MCF 10A (cell line): ENCODE results near the gene CCL8. TPM values are rescaled to one million over a fixed set of nuclear protein-coding genes. Genes with fewer than 3 reads are reported as not detected.
A peak's percentile ranks its signal among the peaks of the same experiment; 100 is the strongest.

Source experiments
- BruUV-seq: library from RNA; stranded (reverse); fragments of 400-500 nt; replicated peaks from 2 replicates; lab custom pipeline; 2021; lab: Mats Ljungman, UMichigan
- CTCF ChIA-PET: fragments of 300-600 bp; sonication (Branson Sonifier 250); formaldehyde crosslinking; extraction: SDS; loops from one replicate; lab custom pipeline; 2021; ENCODE audit warnings: antibody characterized with exemption, inconsistent platforms; lab: Yijun Ruan, JAX
- POLR2A ChIA-PET: fragments of 300-600, 350-650 bp; sonication (Branson Sonifier 250); formaldehyde crosslinking; extraction: SDS; loops from one replicate; lab custom pipeline; 2020; ENCODE audit warnings: antibody characterized with exemption, inconsistent platforms; lab: Yijun Ruan, JAX
- DNase-seq: peaks from one replicate; pipeline ENCODE4 v3.0.0-alpha.2; 2018; ENCODE audit not compliant: unreplicated experiment
- H3K27ac Mint-ChIP-seq: one replicate; pipeline ENCODE4 v1.8.0; 2022; ENCODE audit warnings: mild to moderate bottlenecking, low read depth, mixed read lengths; ENCODE audit not compliant: unreplicated experiment
- H3K27me3 Mint-ChIP-seq: one replicate; pipeline ENCODE4 v1.8.0; 2022; ENCODE audit warnings: mixed read lengths; ENCODE audit not compliant: insufficient read depth, unreplicated experiment
- H3K36me3 Mint-ChIP-seq: one replicate; pipeline ENCODE4 v1.8.0; 2022; ENCODE audit warnings: mild to moderate bottlenecking, moderate library complexity, mixed read lengths; ENCODE audit not compliant: insufficient read depth, unreplicated experiment
- H3K4me1 Mint-ChIP-seq: one replicate; pipeline ENCODE4 v1.8.0; 2022; ENCODE audit warnings: mixed read lengths; ENCODE audit not compliant: insufficient read depth, unreplicated experiment
- H3K4me3 Mint-ChIP-seq: one replicate; pipeline ENCODE4 v1.8.0; 2022; ENCODE audit warnings: mild to moderate bottlenecking, moderate library complexity, mixed read lengths; ENCODE audit not compliant: unreplicated experiment
- H3K9me3 Mint-ChIP-seq: one replicate; pipeline ENCODE4 v1.8.0; 2022; ENCODE audit warnings: mixed read lengths; ENCODE audit not compliant: unreplicated experiment
- intact Hi-C: fragments of 100-400 bp; cut with micrococcal nuclease; formaldehyde crosslinking; loops from 2 replicates; pipeline ENCODE4 v1.14.1; 2022
- total RNA-seq: library from RNA; stranded (reverse); gene quantifications from 2 replicates; pipeline ENCODE4 v1.2.3, GENCODE V29; 2022
- TF ChIP-seq, protein P1 (sequence below): fragments of 200-600 bp; IDR thresholded peaks from one replicate; pipeline ENCODE4 v1.8.0; 2022; ENCODE audit warnings: antibody characterized with exemption, mild to moderate bottlenecking; ENCODE audit not compliant: unreplicated experiment

CCL8 gene
- total RNA-seq, 1 experiment from 2014 or later = not detected

DNA sequence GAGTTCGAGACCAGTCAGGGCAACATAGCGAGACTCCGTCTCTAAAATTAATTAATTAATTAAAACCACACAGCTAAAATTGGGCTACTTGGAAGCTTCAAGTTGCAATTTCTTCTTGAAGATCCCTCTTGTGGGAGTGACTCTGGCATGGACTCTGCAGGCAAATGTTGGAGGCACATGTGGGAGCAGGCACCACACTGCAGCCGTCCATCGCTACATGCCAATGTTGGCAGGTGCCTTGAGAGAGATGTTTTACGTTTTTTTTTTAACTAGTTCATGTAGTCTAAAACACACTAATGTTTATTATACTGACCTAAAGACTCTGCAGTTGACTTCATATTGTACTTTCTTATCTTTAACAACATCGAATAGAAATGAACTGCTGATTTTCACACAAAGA lies 7.9 kb upstream of the CCL8 start:
- ChIA-PET CTCF (interaction anchor here (0.5 kb wide), 1 partner anchor 1402 kb away, joined by 4 read pairs; no protein-coding TSS in a partner anchor), POLR2A (no interaction called here)
- DNase-seq = no peak
- TF ChIP-seq, protein P1, sequence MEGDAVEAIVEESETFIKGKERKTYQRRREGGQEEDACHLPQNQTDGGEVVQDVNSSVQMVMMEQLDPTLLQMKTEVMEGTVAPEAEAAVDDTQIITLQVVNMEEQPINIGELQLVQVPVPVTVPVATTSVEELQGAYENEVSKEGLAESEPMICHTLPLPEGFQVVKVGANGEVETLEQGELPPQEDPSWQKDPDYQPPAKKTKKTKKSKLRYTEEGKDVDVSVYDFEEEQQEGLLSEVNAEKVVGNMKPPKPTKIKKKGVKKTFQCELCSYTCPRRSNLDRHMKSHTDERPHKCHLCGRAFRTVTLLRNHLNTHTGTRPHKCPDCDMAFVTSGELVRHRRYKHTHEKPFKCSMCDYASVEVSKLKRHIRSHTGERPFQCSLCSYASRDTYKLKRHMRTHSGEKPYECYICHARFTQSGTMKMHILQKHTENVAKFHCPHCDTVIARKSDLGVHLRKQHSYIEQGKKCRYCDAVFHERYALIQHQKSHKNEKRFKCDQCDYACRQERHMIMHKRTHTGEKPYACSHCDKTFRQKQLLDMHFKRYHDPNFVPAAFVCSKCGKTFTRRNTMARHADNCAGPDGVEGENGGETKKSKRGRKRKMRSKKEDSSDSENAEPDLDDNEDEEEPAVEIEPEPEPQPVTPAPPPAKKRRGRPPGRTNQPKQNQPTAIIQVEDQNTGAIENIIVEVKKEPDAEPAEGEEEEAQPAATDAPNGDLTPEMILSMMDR = no peak
- intact Hi-C loops = no loop called here
- Mint-ChIP-seq H3K27ac (no peak overlapping the region), H3K4me3 (no peak overlapping the region), H3K9me3 (no peaks in the 10 kb centered on the region), H3K27me3 (no peaks in the 10 kb centered on the region), H3K4me1 (peaks cover 9% of the 10 kb centered on the region), H3K36me3 (no peaks in the 10 kb centered on the region)
- no TSS peak for BruUV-seq

DNA sequence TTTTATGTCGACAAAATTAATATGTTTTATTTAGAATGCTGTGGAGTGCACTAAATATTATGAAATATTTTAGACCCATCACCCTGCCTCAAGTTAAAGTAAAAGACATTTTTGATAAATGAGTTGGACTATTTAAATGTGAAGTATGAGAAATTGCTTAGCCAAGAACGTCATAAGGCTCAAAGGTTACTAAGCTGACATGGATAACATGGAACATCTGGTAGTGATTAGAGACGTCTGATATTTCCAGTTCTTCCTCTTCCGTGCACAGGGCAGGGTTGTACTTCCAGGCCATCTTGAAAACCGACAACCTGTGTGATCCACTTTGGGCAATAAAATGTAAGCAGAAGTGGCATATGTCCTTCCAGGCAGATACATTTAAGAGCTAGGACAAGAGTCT lies 7.2 kb upstream of the CCL8 start:
- intact Hi-C loops = no loop called here
- Mint-ChIP-seq H3K36me3 (no peaks in the 10 kb centered on the region), H3K27me3 (no peaks in the 10 kb centered on the region), H3K27ac (no peak overlapping the region), H3K4me1 (peaks cover 9% of the 10 kb centered on the region), H3K9me3 (no peaks in the 10 kb centered on the region), H3K4me3 (no peak overlapping the region)
- BruUV-seq = no TSS peak
- ChIA-PET CTCF (interaction anchor here (0.7 to 0.8 kb wide), 2 partner anchors 49 to 112 kb away, joined by 3 read pairs; no protein-coding TSS in a partner anchor), POLR2A (no interaction called here)
- TF ChIP-seq, protein P1 = no peak
- DNase-seq = no peak

DNA sequence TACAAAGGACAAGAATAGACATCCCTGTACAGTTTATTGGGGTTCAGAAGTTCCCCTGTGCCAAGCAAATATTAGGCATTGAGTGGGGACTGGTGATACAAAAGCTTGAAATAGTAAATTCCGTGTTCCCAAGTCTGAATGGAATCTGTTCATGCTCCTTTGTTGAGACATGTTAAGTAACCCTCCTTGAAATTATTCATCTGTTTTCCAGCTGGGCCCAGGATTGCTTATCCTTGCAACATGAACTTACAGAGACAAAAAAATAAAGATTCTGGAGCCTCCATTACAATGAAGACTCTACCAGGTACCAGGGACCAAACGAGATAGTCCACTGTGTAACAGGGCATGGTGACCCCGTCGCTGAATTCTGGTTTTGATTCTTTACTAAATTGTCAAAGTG lies 6.1 kb upstream of the CCL8 start:
- Mint-ChIP-seq H3K36me3 (no peaks in the 10 kb centered on the region), H3K27me3 (no peaks in the 10 kb centered on the region), H3K9me3 (no peaks in the 10 kb centered on the region), H3K4me1 (peaks cover 9% of the 10 kb centered on the region), H3K4me3 (no peak overlapping the region), H3K27ac (no peak overlapping the region)
- BruUV-seq = no TSS peak
- intact Hi-C loops = no loop called here
- TF ChIP-seq, protein P1 = no peak
- no peak for DNase-seq
- CTCF ChIA-PET = no interaction called here
- POLR2A ChIA-PET = no interaction called here

DNA sequence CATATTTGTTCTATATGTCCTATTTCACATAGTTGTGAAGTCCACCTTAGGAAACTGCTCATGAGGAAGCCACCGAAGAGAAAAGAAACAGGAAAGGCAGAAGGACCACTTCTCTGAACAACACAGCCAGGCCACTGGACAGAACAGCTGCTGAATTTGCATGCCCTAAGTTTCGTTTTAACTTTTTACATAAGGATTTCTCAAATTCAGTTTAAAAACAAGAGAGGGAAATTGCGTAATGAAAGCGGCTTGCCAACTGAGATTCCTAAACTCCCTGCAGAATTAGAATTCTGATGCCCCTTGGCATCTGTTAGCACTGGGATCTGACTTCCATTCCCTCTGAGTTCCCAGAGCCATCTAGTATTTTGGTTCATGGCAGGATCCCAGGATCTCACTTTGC lies 5.0 kb upstream of the CCL8 start:
- Mint-ChIP-seq H3K4me3 (no peak overlapping the region), H3K27me3 (no peaks in the 10 kb centered on the region), H3K27ac (peak overlapping the region; percentile 50), H3K4me1 (peaks cover 9% of the 10 kb centered on the region), H3K9me3 (no peaks in the 10 kb centered on the region), H3K36me3 (no peaks in the 10 kb centered on the region)
- no TSS peak for BruUV-seq
- TF ChIP-seq, protein P1 = no peak
- ChIA-PET CTCF (no interaction called here), POLR2A (interaction anchor here (0.6 kb wide), 1 partner anchor 416 kb away, joined by 5 read pairs; no protein-coding TSS in a partner anchor)
- intact Hi-C loops = no loop called here
- no peak for DNase-seq
